Hippocampal formation (tissue), 2 donors: ENCODE results near the gene FOXR1.

Experiments used
- DNase-seq, 2 donors: peaks; one replicate each; lab custom pipeline; 2025; lab: John Stamatoyannopoulos, UW

The FOXR1 gene, protein sequence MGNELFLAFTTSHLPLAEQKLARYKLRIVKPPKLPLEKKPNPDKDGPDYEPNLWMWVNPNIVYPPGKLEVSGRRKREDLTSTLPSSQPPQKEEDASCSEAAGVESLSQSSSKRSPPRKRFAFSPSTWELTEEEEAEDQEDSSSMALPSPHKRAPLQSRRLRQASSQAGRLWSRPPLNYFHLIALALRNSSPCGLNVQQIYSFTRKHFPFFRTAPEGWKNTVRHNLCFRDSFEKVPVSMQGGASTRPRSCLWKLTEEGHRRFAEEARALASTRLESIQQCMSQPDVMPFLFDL

DNA sequence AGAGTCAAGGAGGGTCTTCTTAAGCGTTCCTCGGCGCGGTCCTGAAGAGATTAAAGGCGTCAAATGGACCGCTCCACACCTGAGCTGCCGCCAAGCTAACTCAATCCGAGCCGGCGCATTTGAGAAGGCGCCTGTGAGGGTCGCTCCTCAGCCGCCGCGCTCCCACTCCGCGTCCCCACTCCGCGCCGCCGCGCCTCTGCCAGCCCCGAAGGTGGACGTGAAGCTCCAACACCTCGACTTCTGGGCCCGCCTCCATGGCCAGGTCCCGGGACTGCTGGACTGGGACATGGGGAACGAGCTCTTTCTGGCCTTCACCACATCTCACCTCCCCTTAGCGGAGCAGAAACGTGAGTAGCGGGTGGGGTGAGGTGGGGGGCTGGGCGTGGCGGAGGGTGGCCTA, at the start of gene FOXR1:
Gene FOXR1, plus strand, starts transcription at position 116 of the 400 bp plus-strand sequence. Its CDS starts 171 bp downstream, at position 287.
- DNase-seq, result no peak

DNA sequence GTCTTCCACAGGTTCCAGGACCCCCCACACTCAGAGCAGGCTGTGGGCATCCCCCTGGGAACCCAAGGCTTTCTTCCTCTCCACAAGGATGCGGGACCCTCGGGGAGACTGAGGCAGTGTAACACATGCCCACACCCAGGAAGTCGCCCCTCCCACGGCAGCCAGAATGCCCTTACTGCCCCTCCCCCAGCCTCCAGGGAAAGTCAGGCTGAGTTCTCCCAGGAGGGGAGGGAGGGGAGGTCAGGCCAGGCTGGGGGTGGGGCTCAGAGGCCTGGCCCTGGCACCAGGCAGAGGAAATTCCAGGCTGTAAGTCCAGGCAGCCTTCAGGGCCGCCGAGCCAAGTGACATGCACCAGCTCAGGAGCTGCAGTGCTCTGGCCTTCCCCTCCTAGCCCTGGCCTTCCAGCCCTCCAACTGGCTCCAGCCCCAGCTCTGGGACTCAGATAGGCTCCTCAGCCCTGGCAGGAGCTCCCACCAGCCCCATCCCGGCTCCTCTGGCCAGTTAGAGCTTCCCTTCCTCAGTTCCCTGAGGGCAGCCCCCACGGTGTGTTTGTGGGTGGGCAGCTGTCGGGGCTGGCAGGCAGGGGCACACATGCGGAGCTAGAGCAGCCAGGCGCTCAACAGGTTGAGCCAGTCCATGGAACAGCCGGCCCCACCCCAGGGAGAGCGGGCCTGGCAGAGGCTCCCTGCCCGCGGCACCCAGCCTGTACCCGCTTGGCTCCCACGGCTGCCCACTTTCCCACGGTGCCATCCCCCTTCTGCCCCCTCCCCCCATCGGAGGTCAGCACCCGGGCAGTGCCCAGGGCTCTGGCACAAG, 49.4 kb upstream of the FOXR1 start:
- DNase-seq, result peak in 1 of 2 donors; percentile 35

DNA sequence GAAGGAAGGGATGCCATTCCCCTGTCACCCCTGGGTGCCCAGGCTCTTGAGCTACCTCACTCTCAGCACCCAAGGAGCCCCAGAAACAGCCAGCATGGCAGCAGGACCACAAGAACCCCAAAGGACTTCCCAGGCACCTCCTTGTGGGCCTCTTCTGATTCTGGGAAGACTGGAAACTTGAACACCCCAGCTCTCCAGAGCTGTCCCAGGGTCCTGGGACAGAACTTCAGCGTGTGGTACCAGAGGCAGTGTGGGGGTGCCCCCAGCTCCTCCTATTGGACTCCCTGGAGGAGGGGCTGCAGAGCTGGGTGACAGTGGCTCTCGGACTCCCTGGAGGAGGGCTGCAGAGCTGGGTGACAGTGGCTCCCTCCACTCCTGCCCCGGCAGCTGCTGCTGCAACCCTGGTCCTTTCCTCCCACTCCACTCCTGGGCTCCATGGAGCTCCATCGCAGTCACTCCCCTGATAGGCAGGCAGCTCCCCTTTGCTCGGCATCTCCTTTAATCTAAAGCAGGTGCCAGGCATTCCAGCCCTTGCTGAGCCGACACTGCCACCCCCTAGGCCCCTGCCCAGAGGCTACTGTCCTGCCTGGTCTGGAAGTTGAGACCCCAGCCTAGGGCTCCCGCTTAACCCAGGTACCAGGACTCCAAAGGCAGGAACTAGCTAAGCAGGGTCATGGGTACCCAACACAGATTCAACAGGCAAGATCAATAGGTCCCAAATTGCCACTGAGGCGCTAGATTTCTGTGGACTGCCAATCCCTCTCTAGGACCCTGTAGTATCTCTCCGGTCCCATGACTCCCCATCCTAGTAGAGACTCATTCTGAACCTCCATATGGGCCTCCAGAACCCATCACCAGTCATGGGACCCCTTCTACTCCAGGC, 48.6 kb upstream of the FOXR1 start:
- DNase-seq, result no peak

DNA sequence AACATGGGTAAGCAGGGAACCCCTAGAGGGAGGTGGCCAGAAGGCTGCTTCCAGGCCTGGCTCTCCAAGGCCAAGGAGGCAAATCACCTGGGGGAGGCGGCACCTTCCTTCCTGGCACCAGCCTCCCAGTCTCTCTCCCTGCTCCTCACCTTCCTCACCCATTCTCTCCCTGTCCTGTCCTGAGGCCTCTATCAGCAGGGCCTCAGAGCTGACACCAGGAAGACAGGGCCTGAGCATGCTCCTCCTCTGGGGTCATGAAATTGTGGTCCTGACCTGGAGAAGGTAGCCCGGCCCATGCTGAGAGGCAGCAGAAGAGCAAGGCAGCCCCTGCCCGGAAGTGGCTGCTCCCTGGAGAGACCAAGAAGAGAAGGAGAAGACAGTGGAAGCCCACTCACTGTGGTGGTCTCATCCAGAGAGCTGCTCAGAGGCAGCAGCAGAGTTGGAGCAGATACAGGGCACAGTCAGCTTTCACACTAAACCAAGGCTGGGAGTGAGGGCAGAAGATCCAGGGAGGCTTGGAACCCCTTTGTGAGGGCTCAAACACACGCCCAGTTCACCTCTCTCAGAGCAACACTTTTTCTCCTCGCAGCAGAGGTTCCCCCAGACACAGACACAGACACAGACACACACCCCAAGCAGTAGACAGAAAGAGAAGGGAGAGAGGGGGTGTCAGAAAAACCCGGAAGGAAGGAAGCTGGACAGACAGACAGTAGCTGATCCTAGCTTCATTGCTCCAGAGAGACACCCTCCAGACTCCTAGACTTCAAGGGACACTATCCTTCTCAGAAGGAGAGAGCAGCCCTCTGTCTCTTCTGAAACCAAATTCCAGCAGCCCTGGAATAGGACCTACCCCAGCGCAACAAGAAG, 47.6 kb upstream of the FOXR1 start:
- no peak for DNase-seq

DNA sequence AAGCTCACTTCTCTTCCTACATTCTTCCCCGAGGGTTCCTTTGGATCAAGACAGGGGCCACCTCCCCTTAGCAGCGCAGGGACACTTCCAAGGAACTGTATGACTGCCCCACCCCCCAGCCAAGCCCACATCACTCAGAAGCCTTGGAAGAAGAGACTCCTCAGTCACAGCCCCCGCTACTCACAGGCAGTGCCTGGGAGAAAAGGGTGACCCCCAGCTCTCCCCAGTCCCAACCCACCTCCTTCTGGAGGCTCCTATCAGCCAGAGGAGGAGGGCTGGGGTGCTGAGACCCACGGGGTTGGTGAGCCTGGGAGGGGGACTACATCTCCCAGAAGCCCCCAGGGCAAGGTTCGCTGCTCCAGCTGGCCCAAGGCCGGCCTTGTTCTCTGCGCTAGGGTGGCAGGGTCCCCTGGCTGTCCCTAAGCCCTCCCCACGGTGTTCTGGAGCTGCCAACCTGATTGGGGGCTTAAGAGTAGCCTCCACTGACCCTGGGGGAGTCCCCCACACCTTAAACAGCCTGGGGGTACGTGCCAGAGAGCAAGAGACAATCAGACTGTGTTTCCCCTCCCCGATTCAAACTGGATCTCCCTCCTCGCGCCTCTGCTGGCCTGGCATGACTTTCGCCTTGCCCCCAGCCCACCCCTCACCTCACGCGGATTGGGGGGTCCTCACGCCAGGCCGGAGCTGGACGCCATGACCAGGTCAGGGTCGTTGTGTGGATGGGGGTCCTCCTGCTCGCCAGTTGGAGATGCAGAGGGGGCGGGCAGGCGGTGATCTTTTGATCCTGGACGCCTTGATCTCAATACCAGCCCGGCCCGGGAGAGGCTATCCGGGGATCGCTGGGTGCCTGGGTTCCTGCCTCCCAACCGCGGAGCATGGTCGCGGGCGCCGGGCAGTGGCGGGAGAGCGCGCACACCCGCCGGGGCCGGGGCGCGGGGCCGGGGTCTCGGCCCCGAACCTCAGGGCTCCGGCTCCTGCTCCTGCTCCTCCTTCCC, 46.7 kb upstream of the FOXR1 start:
- peak in 1 of 2 donors; percentile 50 for DNase-seq

DNA sequence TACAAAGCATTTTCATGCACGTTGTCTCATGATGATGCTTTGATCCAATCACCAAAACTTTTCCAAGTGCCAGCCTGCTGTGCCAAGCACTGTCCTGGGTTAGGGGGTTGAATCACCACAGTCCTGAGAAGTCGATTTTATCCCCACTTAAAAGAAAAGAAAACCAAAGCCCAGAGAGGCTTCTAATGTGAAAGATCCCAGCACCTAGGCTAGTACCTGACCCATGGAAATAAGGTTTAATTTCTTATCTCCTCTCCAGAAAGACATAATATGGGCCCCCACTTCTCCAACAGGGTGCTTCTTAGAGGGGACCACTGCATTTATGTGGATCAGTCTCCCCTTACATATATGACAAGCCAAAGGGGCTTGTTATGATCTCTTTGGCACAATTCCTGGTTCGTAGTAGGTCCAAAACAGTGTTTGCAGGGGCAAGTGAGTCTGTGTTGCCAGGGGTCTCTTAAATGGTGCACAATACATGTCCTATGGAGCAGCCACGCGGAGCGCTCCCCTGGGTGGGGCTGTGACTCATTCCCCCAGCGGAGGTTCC, 43.9 kb upstream of the FOXR1 start:
- DNase-seq, result no peak

DNA sequence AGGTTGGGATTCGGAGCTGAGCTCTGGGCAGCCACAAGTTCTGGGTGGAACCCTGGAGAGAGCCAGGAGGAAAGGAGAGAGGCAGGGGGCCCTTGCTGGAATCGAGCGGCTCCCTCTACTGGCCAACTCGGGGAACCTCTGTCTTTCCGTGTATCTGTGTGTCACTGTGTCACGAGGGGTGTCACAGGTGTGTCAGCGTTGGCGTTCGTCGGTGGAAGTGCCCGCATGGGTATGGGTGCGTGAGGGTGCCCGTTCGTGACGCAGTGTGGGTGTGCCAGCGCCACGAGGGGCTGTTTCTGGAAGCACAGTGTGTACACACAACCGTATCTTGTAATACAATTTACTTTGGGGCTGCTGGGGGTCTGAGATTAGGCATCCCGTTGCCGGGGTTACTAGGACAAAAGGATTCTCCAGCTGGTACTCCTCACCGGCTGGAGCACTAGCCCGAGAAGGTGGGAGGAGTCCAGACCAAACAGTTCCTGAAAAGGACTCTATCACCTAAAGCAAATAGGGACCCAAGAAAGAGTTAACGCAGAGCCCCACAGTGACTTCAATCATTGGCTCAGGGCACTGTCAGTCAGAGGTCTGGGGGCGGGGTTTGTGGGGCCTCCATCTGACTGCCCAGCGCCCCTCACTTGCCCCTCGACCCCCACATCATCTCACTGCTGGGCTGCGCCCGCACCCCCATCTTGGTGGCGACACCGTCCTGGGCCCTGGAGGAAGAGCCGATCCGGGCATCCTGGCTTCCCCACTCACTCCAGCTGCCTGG, 43.3 kb upstream of the FOXR1 start:
- peak; percentile 86 to 95 for DNase-seq

DNA sequence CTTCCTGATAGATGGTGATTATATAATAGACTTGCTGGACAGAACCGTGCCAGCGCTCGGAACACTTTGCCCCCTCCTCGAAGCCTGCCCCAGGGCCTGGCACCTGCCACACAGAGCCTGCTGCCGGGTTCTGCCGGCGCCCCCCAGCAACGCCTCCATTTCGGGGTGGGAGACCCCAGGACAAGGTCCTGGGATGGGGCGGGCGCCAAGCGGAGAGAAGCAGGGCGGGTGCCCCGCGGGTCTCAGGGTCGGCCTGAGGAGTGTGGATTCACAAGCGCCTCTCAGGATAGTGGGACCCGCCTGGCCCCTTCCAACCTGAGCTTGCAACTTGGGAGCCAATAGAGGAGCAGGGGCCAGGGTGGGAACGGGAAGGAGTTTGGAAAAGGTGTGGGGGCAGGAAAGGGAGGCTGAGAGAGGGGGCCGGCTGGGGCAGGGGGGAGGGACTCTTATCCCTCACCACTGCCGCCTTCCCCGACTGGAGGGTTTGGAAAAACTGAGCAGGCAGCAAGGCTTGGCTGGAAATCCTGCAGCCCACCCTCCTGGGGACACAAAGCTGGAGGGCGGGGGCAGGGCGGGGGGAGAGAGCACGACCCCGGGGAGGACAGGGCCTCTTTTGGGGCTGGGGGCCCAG, 42.6 kb upstream of the FOXR1 start:
- DNase-seq, result peak in 1 of 2 donors; percentile 84

DNA sequence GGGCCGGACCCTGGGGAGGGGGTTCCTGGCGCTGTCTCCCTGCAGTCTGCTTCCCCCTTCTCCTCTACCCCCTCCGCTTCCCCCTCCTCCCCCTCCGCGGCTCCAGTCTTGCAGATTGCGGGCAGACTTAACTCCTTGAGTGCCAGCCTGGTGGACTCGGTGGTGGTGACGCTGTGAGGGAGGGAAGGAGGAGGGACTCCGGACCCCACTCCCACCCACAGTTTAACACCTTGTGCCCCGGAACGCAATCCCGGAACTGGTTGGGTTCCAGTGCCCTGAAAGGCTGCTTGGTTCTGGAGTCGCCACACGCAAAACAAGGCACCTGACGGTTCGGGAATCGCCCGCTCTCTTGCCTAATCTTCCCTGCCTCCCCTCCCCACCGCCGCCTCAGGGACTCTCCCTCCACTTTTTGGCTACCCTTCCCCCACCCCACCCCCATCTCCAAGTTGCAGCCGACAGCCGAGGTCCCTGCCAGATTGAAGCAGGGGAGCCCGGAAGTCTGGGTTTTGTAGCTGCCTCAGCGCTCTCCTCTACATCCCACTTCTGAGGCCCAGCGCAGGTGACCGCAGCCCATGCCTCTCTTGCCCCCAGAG, 42.0 kb upstream of the FOXR1 start:
- DNase-seq, result peak; percentile 71 to 81

DNA sequence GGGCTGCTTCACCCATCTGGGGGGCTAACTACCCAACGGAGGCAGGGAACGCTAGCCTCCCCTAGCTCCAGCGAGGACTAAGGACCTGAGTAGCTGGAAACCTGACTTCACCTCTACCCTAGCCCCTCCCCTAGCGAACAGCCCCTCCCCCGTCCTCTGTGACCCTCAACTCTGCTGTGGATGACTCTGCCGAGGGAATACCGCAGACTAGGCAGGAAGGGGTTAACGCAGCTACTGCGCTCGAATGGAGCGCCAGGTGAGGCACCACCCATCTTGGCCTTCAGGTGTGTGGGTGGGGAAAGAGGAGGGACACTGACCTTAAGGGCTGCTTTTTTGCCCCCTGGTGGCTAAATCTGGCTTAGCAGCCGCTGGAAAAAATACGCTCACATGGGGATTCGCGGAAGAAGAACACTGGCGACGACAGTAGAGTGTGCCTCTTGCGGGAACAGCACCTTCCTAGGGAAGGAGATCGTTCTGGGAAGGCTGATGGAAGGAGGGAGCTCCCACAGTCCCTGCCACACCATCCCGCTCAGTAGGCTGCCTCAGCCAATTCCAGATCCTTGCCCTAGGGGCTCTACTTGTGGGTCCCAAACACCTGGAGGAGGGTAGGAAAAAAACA, 41.4 kb upstream of the FOXR1 start:
- DNase-seq, result peak; percentile 33 to 64

DNA sequence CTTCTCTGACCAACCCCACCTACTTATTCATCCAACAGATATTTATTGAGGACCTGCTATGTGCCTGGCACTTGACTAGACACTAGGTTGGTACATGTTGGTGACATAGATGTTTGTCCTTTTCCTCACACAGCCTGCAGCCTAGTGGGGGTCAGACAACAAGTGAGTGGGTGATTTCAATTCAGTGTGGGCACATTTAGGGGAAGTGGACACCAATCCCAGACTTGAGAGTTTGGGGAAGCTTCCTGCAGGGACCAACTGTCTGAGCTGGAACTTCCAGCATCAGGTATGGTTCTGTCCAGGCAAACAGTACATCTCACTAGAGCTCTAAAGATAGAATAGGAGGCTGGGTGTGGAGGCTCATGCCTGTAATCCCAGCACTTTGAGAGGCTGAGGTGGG, 40.0 kb upstream of the FOXR1 start:
- DNase-seq, result no peak

DNA sequence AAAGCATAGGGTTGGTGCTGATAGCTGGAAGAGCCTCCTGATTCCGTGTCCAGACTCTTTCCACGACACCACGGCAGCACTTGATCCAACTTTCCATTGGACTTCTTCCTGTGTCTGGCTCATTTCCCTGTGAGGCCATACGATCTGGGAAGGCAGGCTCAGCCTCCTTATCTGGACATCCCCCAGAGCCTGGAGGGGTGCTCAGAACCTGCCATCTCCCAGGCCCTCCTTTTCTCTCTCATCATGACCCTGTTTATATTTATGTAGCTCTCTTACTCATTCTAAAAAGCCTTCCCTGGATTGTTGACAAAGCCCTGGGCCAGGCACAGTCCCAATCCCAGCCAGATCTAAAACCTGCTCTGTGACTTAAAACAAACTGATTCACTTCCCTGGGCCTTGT, 38.1 kb upstream of the FOXR1 start:
- no peak for DNase-seq

DNA sequence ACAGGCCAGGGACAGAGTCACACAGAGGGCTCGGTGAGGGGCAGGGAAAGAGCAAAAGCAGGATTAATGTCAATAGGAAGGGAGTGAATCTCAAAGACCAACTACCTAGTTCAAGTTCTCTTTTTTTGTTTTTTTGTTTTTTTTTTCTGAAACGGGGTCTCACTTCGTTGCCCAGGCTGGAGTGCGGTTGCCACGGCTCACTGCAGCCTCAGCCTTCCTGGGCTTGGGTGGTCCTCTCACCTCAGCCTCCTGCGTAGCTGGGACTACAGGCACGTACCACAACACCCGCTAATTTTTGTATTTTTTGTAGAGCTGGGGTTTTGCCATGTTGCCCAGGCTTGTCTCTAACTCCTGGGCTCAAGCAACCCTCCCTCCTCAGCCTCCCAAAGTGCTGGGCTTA, 36.2 kb upstream of the FOXR1 start:
- no peak for DNase-seq

DNA sequence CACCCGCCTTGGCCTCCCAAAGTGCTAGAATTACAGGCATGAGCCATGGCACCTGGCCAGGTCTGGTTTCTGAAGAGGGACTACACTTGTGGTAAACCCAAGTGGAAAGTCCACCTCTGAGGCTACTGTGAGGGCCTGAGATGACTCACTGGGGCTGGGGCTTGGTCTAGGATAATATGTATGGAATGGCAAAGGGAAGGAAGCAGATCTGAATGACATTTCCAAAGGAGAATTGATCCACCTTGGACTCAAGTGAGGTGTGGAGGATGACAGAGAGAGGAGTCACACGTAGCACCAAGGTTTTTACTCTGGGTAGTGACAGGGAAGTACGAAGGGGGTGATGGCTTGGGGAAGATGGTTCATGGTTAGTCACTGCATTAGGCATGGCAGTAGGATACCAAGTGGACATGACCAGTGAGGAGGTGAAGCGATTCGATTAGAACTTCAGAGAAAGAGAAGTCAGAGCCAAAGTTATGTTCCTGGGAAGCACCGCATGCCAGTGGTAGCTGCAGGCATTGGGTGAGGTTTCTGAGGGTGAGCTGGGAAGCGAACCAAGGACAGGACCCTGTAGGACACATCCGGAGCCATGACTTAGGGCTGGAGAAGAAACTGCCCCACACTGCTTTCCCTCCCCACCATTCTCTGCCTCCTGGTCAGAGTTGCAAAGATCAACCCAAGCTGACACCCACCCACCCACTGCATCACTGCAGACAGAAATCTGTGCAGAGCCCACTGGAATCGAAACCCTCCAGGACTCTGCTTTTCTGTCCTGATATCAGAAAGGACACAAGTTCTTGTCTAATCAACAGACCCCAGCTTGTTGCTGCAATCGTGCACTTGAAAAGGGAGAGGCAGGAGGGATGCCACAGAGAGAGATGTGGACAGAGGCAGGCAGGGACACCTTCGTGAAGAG, 32.8 kb upstream of the FOXR1 start:
- DNase-seq, result no peak

DNA sequence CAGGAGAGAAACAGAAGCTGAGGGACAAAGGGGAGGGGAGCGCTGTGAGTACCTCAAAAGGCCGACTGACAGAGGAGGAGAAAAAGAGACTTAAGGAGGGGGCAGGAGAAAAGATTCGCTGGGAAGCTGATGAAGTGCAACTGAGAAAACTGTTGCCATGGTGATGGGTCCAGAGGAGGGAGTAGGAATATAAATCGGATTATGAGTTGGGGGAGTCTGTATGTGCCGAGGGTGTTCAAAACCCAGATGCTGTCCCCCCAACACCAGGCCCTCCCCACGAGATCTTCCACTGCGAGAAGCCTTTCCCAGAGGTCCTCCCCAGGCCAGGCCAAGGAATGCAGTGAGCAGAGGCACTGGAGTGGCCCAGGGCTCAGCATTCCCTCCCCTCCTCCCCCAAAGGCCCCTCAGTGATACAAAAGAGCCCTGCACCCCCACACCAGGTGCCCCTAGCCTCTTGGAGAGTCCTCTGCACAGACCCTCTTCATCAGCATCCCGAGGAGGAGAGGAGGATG, 32.1 kb upstream of the FOXR1 start:
- DNase-seq, result no peak

DNA sequence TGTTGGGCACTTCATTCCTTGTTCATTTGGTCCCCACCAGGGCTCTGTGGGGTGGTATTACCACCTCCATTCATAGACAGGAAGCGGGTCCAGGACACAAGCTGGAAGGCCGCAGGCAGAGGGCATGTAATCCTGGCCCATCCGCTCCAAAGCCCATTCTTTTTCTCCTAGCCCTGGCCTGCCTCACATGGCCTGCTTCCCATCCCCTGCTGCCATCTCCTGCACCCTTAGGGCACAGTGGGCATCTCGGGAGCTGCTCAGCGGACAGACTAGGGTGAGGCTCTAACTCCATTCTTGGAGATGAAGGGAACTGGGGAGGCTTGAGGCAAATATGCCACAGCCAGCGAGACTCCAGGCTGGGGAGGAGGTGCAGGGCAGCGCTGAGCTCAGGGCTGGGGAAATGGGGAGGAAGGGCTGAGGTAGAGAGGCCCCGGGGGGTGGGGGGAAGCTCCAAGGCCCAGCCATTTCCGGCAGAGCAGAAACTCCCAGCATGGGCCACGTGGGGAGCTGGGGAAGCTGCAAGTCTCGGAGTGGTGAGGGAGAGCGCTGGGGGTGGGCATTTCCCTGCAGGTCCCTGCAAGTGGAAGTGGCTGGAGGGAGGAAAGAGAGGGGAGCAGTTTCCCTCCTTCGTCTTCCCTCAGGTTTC, 31.5 kb upstream of the FOXR1 start:
- no peak for DNase-seq
